RWPE2 (cell line): ENCODE results near the gene GOLIM4.
A peak's percentile ranks its signal among the peaks of the same experiment; 100 is the strongest.

ENCODE experiments used
- ATAC-seq: fragments of 200-7000 bp; cut with Tn5 transposase; 3 replicates; pipeline ENCODE4 v1.9.1; 2021; ENCODE audit warnings: low read depth
- DNase-seq: peaks from one replicate; pipeline ENCODE4 v3.0.0-alpha.2; 2020; ENCODE audit warnings: low spot score
- H3K27ac ChIP-seq: fragments of 450-650 bp; 2 replicates; pipeline ENCODE4 v1.5.1; 2017; ENCODE audit warnings: mild to moderate bottlenecking; ENCODE audit not compliant: poor library complexity, severe bottlenecking
- H3K27me3 ChIP-seq: fragments of 250-450 bp; sonication (Bioruptor Pico); 2 replicates; pipeline ENCODE4 v1.5.1; 2021; ENCODE audit warnings: mild to moderate bottlenecking, moderate library complexity; ENCODE audit not compliant: insufficient read depth, poor library complexity, severe bottlenecking
- H3K36me3 ChIP-seq: fragments of 250-450 bp; sonication (Bioruptor Pico); 2 replicates; pipeline ENCODE4 v1.5.1; 2020; ENCODE audit warnings: low read depth, mild to moderate bottlenecking, moderate library complexity
- H3K4me1 ChIP-seq: fragments of 250-450 bp; sonication (Bioruptor Pico); 2 replicates; pipeline ENCODE4 v1.5.1; 2021; ENCODE audit warnings: mild to moderate bottlenecking, moderate library complexity; ENCODE audit not compliant: insufficient read depth, poor library complexity, severe bottlenecking
- H3K4me3 ChIP-seq: fragments of 250-450 bp; sonication (Bioruptor Pico); 2 replicates; pipeline ENCODE4 v1.5.1; 2021; ENCODE audit warnings: mild to moderate bottlenecking, moderate library complexity; ENCODE audit not compliant: severe bottlenecking
- H3K9me3 ChIP-seq: fragments of 250-450 bp; sonication (Bioruptor Pico); 2 replicates; pipeline ENCODE4 v1.5.1; 2021; ENCODE audit warnings: mild to moderate bottlenecking, moderate library complexity; ENCODE audit not compliant: severe bottlenecking
- CTCF ChIP-seq: fragments of 450-650 bp; IDR thresholded peaks from one replicate; pipeline ENCODE4 v1.5.1; 2017; ENCODE audit warnings: mild to moderate bottlenecking, moderate library complexity; ENCODE audit not compliant: poor library complexity, severe bottlenecking

GOLIM4 gene

GRCh38 chr3:168049367-168049974 is 46.3 kb downstream of the GOLIM4 start:
- no peaks in the 10 kb centered on the region; the same call in 1 of the 2 replicates for H3K36me3 ChIP-seq
- no peak for TF ChIP-seq CTCF
- ATAC-seq (no peak), DNase-seq (no peak)
- no peak overlapping the region for H3K4me3 ChIP-seq
- no peaks in the 10 kb centered on the region for H3K4me1 ChIP-seq
- no peaks in the 10 kb centered on the region for H3K9me3 ChIP-seq
- H3K27me3 ChIP-seq: no peaks in the 10 kb centered on the region
- no peak overlapping the region for H3K27ac ChIP-seq

- Histone ChIP-seq H3K27me3 (no peaks in the 10 kb centered on the region), H3K27ac (no peak overlapping the region), H3K4me1 (no peaks in the 10 kb centered on the region), H3K4me3 (no peak overlapping the region), H3K9me3 (no peaks in the 10 kb centered on the region), H3K36me3 (peaks cover 2% of the 10 kb centered on the region; the same call in 1 of the 2 replicates)
- ATAC-seq (no peak), DNase-seq (no peak)
- TF ChIP-seq CTCF: no peak
Measured at GRCh38 chr3:168048414-168049330, 47.1 kb downstream of the GOLIM4 start.

DNA sequence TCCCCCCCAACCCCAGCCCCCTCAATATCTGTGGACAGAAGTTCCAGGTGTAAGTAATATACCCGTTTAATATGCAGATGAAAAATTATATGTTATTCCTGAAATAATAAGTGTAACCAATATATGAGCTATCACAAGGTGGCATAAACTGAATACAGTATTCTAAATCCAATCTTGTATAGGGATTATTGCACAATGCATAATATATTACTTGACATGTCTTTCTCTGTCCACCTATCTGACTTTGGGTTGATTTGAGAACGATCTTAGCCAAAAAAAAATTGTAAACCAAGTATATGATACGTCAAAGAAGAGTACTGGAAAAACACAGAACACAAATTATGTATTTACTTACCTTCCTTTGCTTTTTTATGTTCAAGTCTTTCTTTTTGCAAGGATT is 47.8 kb downstream of the GOLIM4 start:
- no peak for DNase-seq
- TF ChIP-seq CTCF: no peak
- H3K4me1 ChIP-seq: no peaks in the 10 kb centered on the region
- ATAC-seq: no peak
- no peak overlapping the region for H3K27ac ChIP-seq
- no peaks in the 10 kb centered on the region for H3K27me3 ChIP-seq
- H3K9me3 ChIP-seq: no peaks in the 10 kb centered on the region
- H3K4me3 ChIP-seq: no peak overlapping the region
- peaks cover 8% of the 10 kb centered on the region; the same call in 1 of the 2 replicates for H3K36me3 ChIP-seq

DNA sequence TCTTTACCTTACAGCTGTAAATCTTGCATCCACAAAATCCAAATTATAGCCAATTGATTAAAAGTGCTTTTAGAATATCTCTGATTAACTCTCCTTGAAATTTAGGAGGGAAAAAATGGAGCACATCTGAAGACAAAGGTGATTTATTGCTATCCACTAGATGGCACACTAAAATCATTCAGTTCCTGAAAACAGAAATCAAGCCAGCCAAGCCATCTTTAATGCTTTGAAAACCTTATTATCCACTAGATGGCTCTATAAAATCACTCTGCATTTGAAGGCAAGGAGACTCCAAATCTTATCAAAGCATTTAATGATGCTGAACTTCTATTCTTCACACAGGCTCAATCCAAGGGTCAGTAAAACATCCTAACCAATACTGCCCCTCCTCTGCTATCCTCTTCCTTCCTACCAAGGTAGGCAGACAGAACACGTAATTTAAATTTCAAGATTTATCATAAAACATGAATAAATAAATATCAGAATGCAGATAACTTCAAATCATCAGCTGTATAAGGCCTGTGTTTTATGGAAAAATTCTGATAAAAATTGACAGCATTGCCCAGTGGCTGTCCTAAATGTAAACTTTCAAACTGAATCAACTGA is 48.4 kb downstream of the GOLIM4 start:
- TF ChIP-seq CTCF: peak; percentile 96
- DNase-seq (no peak), ATAC-seq (peak; percentile 75)
- Histone ChIP-seq H3K4me1 (no peaks in the 10 kb centered on the region), H3K27ac (no peak overlapping the region), H3K4me3 (no peak overlapping the region), H3K9me3 (no peaks in the 10 kb centered on the region), H3K27me3 (no peaks in the 10 kb centered on the region), H3K36me3 (peaks cover 12% of the 10 kb centered on the region; the same call in 1 of the 2 replicates)
